ENCODE measurements around the gene CEACAM3. TPM values are rescaled to one million over a fixed set of nuclear protein-coding genes. Genes with fewer than 3 reads are reported as not detected.

Gene CEACAM3
- total RNA-seq, 1 experiment from 2014 or later, result not detected

GRCh38 chr19:41753159-41753558, 43.2 kb upstream of the CEACAM3 start:
- intact Hi-C loops (cut with micrococcal nuclease; ENCODE audit: unreplicated experiment), result loop anchor here (1.0 kb wide), 1 partner anchor 32 kb away; no protein-coding TSS in a partner anchor
- POLR2A ChIA-PET, result interaction anchor here (0.5 kb wide), 1 partner anchor 20 kb away, joined by 5 read pairs; no protein-coding TSS in a partner anchor
- no TSS peak for BruUV-seq (replicated peaks)
- Mint-ChIP-seq H3K27me3 (ENCODE audit: insufficient read depth, unreplicated experiment) (no peaks in the 10 kb centered on the region), H3K4me3 (ENCODE audit: unreplicated experiment) (no peak overlapping the region), H3K27ac (ENCODE audit: unreplicated experiment) (no peak overlapping the region), H3K9me3 (ENCODE audit: unreplicated experiment) (no peaks in the 10 kb centered on the region), H3K36me3 (ENCODE audit: insufficient read depth, unreplicated experiment) (no peaks in the 10 kb centered on the region), H3K4me1 (ENCODE audit: low read depth, unreplicated experiment) (peaks cover 20% of the 10 kb centered on the region)
- H3K4me1 ChIP-seq, result peaks cover 17% of the 10 kb centered on the region
- H3K36me3 ChIP-seq (ENCODE audit: control insufficient read depth, insufficient read depth, low read length), result no peaks in the 10 kb centered on the region
- CTCF ChIA-PET, result interaction anchor here (0.7 to 3.3 kb wide), 19 partner anchors 11 to 299 kb away, joined by 3 to 59 read pairs (median 8); no protein-coding TSS in a partner anchor
- H3K9me3 ChIP-seq, result no peaks in the 10 kb centered on the region; the same call in 1 of the 2 replicates
- peak; percentile 85 to 92 for TF ChIP-seq CTCF (IDR thresholded peaks at IDR 0.05; ENCODE audit: insufficient read depth in 1 of 2, low read depth in 1 of 2, low read length in 1 of 2, severe bottlenecking in 1 of 2, unreplicated experiment in 1 of 2)
- H3K4me3 ChIP-seq (ENCODE audit: low read depth, low read length), result no peak overlapping the region
- no peaks in the 10 kb centered on the region for H3K27me3 ChIP-seq (replicated peaks; ENCODE audit: control insufficient read depth, insufficient read depth, low read length)
- peak; percentile 50 to 78 for DNase-seq

GRCh38 chr19:41753936-41754529, 42.4 kb upstream of the CEACAM3 start:
- Histone ChIP-seq H3K27me3 (replicated peaks; ENCODE audit: control insufficient read depth, insufficient read depth, low read length) (no peaks in the 10 kb centered on the region), H3K4me3 (ENCODE audit: low read depth, low read length) (no peak overlapping the region), H3K4me1 (peaks cover 17% of the 10 kb centered on the region), H3K36me3 (ENCODE audit: control insufficient read depth, insufficient read depth, low read length) (no peaks in the 10 kb centered on the region), H3K9me3 (no peaks in the 10 kb centered on the region; the same call in 1 of the 2 replicates)
- Mint-ChIP-seq H3K9me3 (ENCODE audit: unreplicated experiment) (no peaks in the 10 kb centered on the region), H3K36me3 (ENCODE audit: insufficient read depth, unreplicated experiment) (no peaks in the 10 kb centered on the region), H3K4me3 (ENCODE audit: unreplicated experiment) (no peak overlapping the region), H3K27me3 (ENCODE audit: insufficient read depth, unreplicated experiment) (no peaks in the 10 kb centered on the region), H3K4me1 (ENCODE audit: low read depth, unreplicated experiment) (peaks cover 20% of the 10 kb centered on the region), H3K27ac (ENCODE audit: unreplicated experiment) (no peak overlapping the region)
- no TSS peak for BruUV-seq (replicated peaks)
- TF ChIP-seq CTCF (IDR thresholded peaks at IDR 0.05; ENCODE audit: insufficient read depth in 1 of 2, low read depth in 1 of 2, low read length in 1 of 2, severe bottlenecking in 1 of 2, unreplicated experiment in 1 of 2), result peak; percentile 72 to 75
- intact Hi-C loops (cut with micrococcal nuclease; ENCODE audit: unreplicated experiment), result loop anchor here (1.0 kb wide), 1 partner anchor 31 kb away; no protein-coding TSS in a partner anchor
- CTCF ChIA-PET, result interaction anchor here (0.6 to 3.3 kb wide), 16 partner anchors 8 to 368 kb away, joined by 3 to 59 read pairs (median 8); partner anchors contain the start of gene RPS19
- DNase-seq, result peak; percentile 70 to 71
- POLR2A ChIA-PET, result no interaction called here

- no peaks in the 10 kb centered on the region for H3K9me3 Mint-ChIP-seq (ENCODE audit: unreplicated experiment)
- H3K9me3 ChIP-seq, result no peaks in the 10 kb centered on the region; the same call in 1 of the 2 replicates
- H3K4me3 Mint-ChIP-seq (ENCODE audit: unreplicated experiment), result peak within 1 kb of the TSS; percentile 47
- H3K36me3 Mint-ChIP-seq (ENCODE audit: insufficient read depth, unreplicated experiment), result peaks cover 4% of the 10 kb centered on the region
- TF ChIP-seq CTCF (IDR thresholded peaks at IDR 0.05; ENCODE audit: insufficient read depth in 1 of 2, low read depth in 1 of 2, low read length in 1 of 2, severe bottlenecking in 1 of 2, unreplicated experiment in 1 of 2), result no peak
- H3K4me1 ChIP-seq, result peaks cover 17% of the 10 kb centered on the region
- CTCF ChIA-PET, result interaction anchor here (1.0 to 1.3 kb wide), 3 partner anchors 9 to 49 kb away, joined by 3 read pairs; no protein-coding TSS in a partner anchor
- peak within 1 kb of the TSS; percentile 6 for H3K27ac Mint-ChIP-seq (ENCODE audit: unreplicated experiment)
- intact Hi-C loops (cut with micrococcal nuclease; ENCODE audit: unreplicated experiment), result no loop called here
- H3K27me3 Mint-ChIP-seq (ENCODE audit: insufficient read depth, unreplicated experiment), result no peaks in the 10 kb centered on the region
- H3K4me3 ChIP-seq (ENCODE audit: low read depth, low read length), result peak within 1 kb of the TSS; percentile 10; the same call in 1 of the 2 replicates
- POLR2A ChIA-PET, result no interaction called here
- peak; percentile 38 to 55 for DNase-seq
- peaks cover 19% of the 10 kb centered on the region for H3K4me1 Mint-ChIP-seq (ENCODE audit: low read depth, unreplicated experiment)
- no peaks in the 10 kb centered on the region for H3K27me3 ChIP-seq (replicated peaks; ENCODE audit: control insufficient read depth, insufficient read depth, low read length)
- H3K36me3 ChIP-seq (ENCODE audit: control insufficient read depth, insufficient read depth, low read length), result no peaks in the 10 kb centered on the region
- BruUV-seq (replicated peaks), result no TSS peak
Observed at GRCh38 chr19:41755328-41755913, 41.0 kb upstream of the CEACAM3 start, which contains the start of gene CEACAM6. TSS of gene CEACAM6 (plus strand) at chr19:41755530. CDS start at chr19:41755639, 109 bp downstream.

Measured in Caco-2 (cell line).